VCaP (cell line): ENCODE measurements around the gene RHO.

ENCODE experiments used
- H3K27ac ChIP-seq: fragments of 450-650 bp; 2 replicates; pipeline ENCODE4 v1.5.1; 2017
- TF ChIP-seq, protein P1 (sequence below): fragments of 450-650 bp; conservative IDR thresholded peaks from 2 replicates; pipeline ENCODE4 v1.5.1; 2017; ENCODE audit warnings: mild to moderate bottlenecking, moderate library complexity

Gene RHO

GRCh38 chr3:129560269-129560787 is 31.9 kb downstream of the RHO start:
- no peak overlapping the region for H3K27ac ChIP-seq
- TF ChIP-seq, protein P1, sequence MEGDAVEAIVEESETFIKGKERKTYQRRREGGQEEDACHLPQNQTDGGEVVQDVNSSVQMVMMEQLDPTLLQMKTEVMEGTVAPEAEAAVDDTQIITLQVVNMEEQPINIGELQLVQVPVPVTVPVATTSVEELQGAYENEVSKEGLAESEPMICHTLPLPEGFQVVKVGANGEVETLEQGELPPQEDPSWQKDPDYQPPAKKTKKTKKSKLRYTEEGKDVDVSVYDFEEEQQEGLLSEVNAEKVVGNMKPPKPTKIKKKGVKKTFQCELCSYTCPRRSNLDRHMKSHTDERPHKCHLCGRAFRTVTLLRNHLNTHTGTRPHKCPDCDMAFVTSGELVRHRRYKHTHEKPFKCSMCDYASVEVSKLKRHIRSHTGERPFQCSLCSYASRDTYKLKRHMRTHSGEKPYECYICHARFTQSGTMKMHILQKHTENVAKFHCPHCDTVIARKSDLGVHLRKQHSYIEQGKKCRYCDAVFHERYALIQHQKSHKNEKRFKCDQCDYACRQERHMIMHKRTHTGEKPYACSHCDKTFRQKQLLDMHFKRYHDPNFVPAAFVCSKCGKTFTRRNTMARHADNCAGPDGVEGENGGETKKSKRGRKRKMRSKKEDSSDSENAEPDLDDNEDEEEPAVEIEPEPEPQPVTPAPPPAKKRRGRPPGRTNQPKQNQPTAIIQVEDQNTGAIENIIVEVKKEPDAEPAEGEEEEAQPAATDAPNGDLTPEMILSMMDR, result no peak

- TF ChIP-seq, protein P1, result no peak
These were observed 32.6 kb downstream of the RHO start for GRCh38 chr3:129560911-129561594.

DNA sequence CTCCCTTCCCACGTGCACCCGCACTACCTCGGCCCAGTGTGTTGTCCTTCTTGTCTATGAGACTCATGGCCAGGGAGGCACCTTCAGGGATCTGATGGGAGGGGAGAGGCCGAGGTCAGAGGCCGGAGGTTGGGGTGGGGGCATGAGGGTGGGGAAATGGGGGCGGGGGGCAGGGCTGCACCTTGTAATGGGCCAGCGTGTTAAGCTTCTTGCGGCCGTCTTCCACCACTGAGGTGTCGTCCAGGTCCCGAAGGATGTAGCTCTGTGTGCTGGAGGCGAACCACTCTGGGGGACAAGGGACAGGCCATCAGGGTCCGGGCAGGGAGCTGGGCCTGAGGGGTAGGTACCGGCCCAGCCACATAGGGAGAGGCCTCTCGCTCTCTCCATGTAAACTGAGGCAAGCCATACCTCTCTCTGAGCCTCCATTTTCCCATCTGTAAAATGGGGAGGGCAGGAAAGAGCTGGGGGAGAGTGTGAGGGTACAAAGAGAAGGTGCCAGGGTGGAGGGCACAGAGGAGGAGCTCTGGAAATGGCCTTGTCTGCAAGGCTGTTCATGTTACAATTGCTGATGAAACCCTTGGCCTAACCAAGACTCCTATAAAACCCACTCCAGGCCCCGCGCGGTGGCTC is 33.3 kb downstream of the RHO start:
- TF ChIP-seq, protein P1, result no peak
- H3K27ac ChIP-seq, result no peak overlapping the region

More at GRCh38 chr3:129560911-129561594, 32.6 kb downstream of the RHO start:
- H3K27ac ChIP-seq, result no peak overlapping the region

DNA sequence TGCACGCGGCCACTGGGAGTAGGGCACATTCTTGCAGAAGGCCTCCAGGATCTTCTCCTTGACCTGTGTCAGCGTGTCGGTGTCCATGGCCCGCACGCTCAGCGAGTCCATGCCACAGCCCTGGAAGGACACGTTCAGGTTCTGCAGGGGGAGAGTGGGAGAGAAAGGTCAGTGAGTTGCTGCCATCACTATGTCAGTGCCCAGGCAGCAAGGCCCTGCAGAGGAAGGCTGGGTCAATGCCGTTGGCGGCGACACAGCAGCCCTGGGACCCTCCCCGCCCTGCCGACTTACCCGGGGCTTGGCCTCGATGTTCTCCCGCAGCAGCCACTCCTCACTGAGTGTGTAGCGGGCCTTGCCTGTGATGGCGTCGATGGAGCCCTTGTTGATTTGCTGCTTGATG is 34.4 kb downstream of the RHO start:
- TF ChIP-seq, protein P1, result no peak
- H3K27ac ChIP-seq, result no peak overlapping the region

- no peak overlapping the region for H3K27ac ChIP-seq
- TF ChIP-seq, protein P1, result no peak
These were observed 34.9 kb downstream of the RHO start for GRCh38 chr3:129563332-129563731.

GRCh38 chr3:129563850-129564535 is 35.6 kb downstream of the RHO start:
- TF ChIP-seq, protein P1, result no peak

GRCh38 chr3:129564981-129565644 is 36.7 kb downstream of the RHO start:
- TF ChIP-seq, protein P1, result no peak
- no peak overlapping the region for H3K27ac ChIP-seq

More at GRCh38 chr3:129563850-129564535, 35.6 kb downstream of the RHO start:
- no peak overlapping the region for H3K27ac ChIP-seq
